Omental fat pad (tissue), 4 donors: ENCODE measurements around the gene POP5. TPM values are rescaled to one million over a fixed set of nuclear protein-coding genes. Genes with fewer than 3 reads are reported as not detected.
"Not testable (repeated sequence)": the region's sequence is repeated elsewhere in the genome, so short reads cannot be mapped to it uniquely, and the experiment has no call there.

Experiments
- ATAC-seq: fragments of 150-250 bp; one replicate; pipeline ENCODE4 v1.9.1; 2016; ENCODE audit warnings: mild to moderate bottlenecking, moderate library complexity; ENCODE audit not compliant: low FRiP score
- DNase-seq: peaks from one replicate; pipeline ENCODE4 v3.0.0-alpha.2; 2019; ENCODE audit warnings: low spot score
- CTCF ChIP-seq, 3 donors: fragments of 450-650 bp; IDR thresholded peaks; one replicate each; pipeline ENCODE4 v1.5.1; 2016 to 2017; ENCODE audit warnings: antibody characterized with exemption in 3 of 3, mild to moderate bottlenecking in 3 of 3, moderate library complexity in 2 of 3
- total RNA-seq, 4 donors: library from RNA; depleted of rRNA; stranded (reverse); fragments of >200 nt; gene quantifications; one replicate each; pipeline ENCODE4 v1.1.0, GENCODE V29; 2016

POP5 gene
- total RNA-seq, 4 donors from 2014 or later, result 20.9 to 44.6 (median 34.3) TPM

- ATAC-seq (no peak), DNase-seq (no peak)
- no peak for TF ChIP-seq CTCF (IDR thresholded peaks at IDR 0.05)
Measured at GRCh38 chr12:120614848-120615247, 33.6 kb upstream of the POP5 start.

GRCh38 chr12:120611534-120611933 lies 30.3 kb upstream of the POP5 start:
- not testable (repeated sequence) for ATAC-seq, DNase-seq

- DNase-seq (no peak), ATAC-seq (no peak)
- no peak for TF ChIP-seq CTCF (IDR thresholded peaks at IDR 0.05)
Measured at GRCh38 chr12:120610560-120610959, 29.4 kb upstream of the POP5 start.

GRCh38 chr12:120602416-120602815 lies 21.2 kb upstream of the POP5 start:
- ATAC-seq, DNase-seq: not testable (repeated sequence)

- ATAC-seq (no peak), DNase-seq (no peak)
- no peak for TF ChIP-seq CTCF (IDR thresholded peaks at IDR 0.05)
Measured at GRCh38 chr12:120599672-120600552, 18.7 kb upstream of the POP5 start.

- no peak for TF ChIP-seq CTCF (IDR thresholded peaks at IDR 0.05)
- no peak for ATAC-seq
- DNase-seq, result no peak
Measured at GRCh38 chr12:120598674-120599463, 17.7 kb upstream of the POP5 start.

GRCh38 chr12:120597861-120598260 lies 16.7 kb upstream of the POP5 start:
- ATAC-seq (no peak), DNase-seq (no peak)
- no peak for TF ChIP-seq CTCF (IDR thresholded peaks at IDR 0.05)

GRCh38 chr12:120596901-120597300 lies 15.7 kb upstream of the POP5 start:
- no peak for TF ChIP-seq CTCF (IDR thresholded peaks at IDR 0.05)
- DNase-seq (no peak), ATAC-seq (no peak)
